ENCODE data around the gene PSMA4. TPM values are rescaled to one million over a fixed set of nuclear protein-coding genes. Genes with fewer than 3 reads are reported as not detected.

PSMA4 gene
- total RNA-seq, 1 experiment from 2014 or later = 230 TPM

- H3K9me3 ChIP-seq (ENCODE audit: insufficient read depth, low read depth) = no peaks in the 10 kb centered on the region
- no peak for DNase-seq
- no peaks in the 10 kb centered on the region; the same call in 1 of the 2 replicates for H4K20me1 ChIP-seq (ENCODE audit: insufficient read depth)
- no peak overlapping the region for H2AFZ ChIP-seq
- peaks cover 25% of the 10 kb centered on the region; the same call in 1 of the 2 replicates for H3F3A ChIP-seq (ENCODE audit: insufficient read depth, low read depth)
- no peaks in the 10 kb centered on the region for H3K79me2 ChIP-seq (ENCODE audit: low read depth)
- no peaks in the 10 kb centered on the region for H3K9me2 ChIP-seq (ENCODE audit: insufficient read depth)
- no TSS peak for BruUV-seq (replicated peaks)
- no peak overlapping the region for H3K4me3 ChIP-seq
- ChIA-PET CTCF (no interaction called here), POLR2A (ENCODE audit: unreplicated experiment) (interaction anchor here (0.6 kb wide), 1 partner anchor 16 kb away, joined by 4 read pairs; no protein-coding TSS in a partner anchor)
- intact Hi-C loops (cut with micrococcal nuclease; ENCODE audit: unreplicated experiment) = no loop called here
- no peak overlapping the region for H3K27ac ChIP-seq
- no peak overlapping the region for H3K4me2 ChIP-seq
- H3K36me3 ChIP-seq (ENCODE audit: low read depth) = peaks cover 30% of the 10 kb centered on the region
- H3K4me1 ChIP-seq (replicated peaks; ENCODE audit: insufficient read depth) = no peaks in the 10 kb centered on the region
- TF ChIP-seq CTCF (conservative IDR thresholded peaks at IDR 0.05) = no peak
- TF ChIP-seq EZH2 (IDR thresholded peaks at IDR 0.05; ENCODE audit: low read depth) = no peak
- H3K27me3 ChIP-seq (ENCODE audit: insufficient read depth, low read depth) = no peaks in the 10 kb centered on the region
Measured at GRCh38 chr15:78550194-78550593, 9.9 kb downstream of the PSMA4 start.

- no peak overlapping the region for H2AFZ ChIP-seq
- POLR2A ChIA-PET (ENCODE audit: unreplicated experiment) = no interaction called here
Measured at GRCh38 chr15:78550815-78551214, 10.6 kb downstream of the PSMA4 start.

GRCh38 chr15:78551902-78552301 is 11.7 kb downstream of the PSMA4 start:
- BruUV-seq (replicated peaks) = no TSS peak
- Histone ChIP-seq H3K27ac (no peak overlapping the region), H3K27me3 (ENCODE audit: insufficient read depth, low read depth) (no peaks in the 10 kb centered on the region), H3K79me2 (ENCODE audit: low read depth) (no peaks in the 10 kb centered on the region), H3K4me1 (replicated peaks; ENCODE audit: insufficient read depth) (no peaks in the 10 kb centered on the region), H3K9me3 (ENCODE audit: insufficient read depth, low read depth) (no peaks in the 10 kb centered on the region), H3F3A (ENCODE audit: insufficient read depth, low read depth) (peaks cover 25% of the 10 kb centered on the region; the same call in 1 of the 2 replicates), H3K9me2 (ENCODE audit: insufficient read depth) (no peaks in the 10 kb centered on the region), H3K36me3 (ENCODE audit: low read depth) (peaks cover 26% of the 10 kb centered on the region), H3K4me3 (no peak overlapping the region), H4K20me1 (ENCODE audit: insufficient read depth) (no peaks in the 10 kb centered on the region; the same call in 1 of the 2 replicates), H2AFZ (no peak overlapping the region), H3K4me2 (no peak overlapping the region)
- DNase-seq = no peak
- CTCF ChIA-PET = no interaction called here
- POLR2A ChIA-PET (ENCODE audit: unreplicated experiment) = interaction anchor here (0.7 kb wide), 1 partner anchor 9 kb away, joined by 3 read pairs; no protein-coding TSS in a partner anchor
- no peak for TF ChIP-seq EZH2 (IDR thresholded peaks at IDR 0.05; ENCODE audit: low read depth)
- no peak for TF ChIP-seq CTCF (conservative IDR thresholded peaks at IDR 0.05)
- intact Hi-C loops (cut with micrococcal nuclease; ENCODE audit: unreplicated experiment) = no loop called here

More at GRCh38 chr15:78550815-78551214, 10.6 kb downstream of the PSMA4 start:
- no peaks in the 10 kb centered on the region for H3K9me2 ChIP-seq (ENCODE audit: insufficient read depth)
- BruUV-seq (replicated peaks) = no TSS peak
- H3K36me3 ChIP-seq (ENCODE audit: low read depth) = peaks cover 26% of the 10 kb centered on the region
- H3K4me2 ChIP-seq = no peak overlapping the region
- intact Hi-C loops (cut with micrococcal nuclease; ENCODE audit: unreplicated experiment) = no loop called here
- H3K9me3 ChIP-seq (ENCODE audit: insufficient read depth, low read depth) = no peaks in the 10 kb centered on the region
- H3K27ac ChIP-seq = no peak overlapping the region
- no peaks in the 10 kb centered on the region for H3K27me3 ChIP-seq (ENCODE audit: insufficient read depth, low read depth)
- H3K79me2 ChIP-seq (ENCODE audit: low read depth) = no peaks in the 10 kb centered on the region
- H3K4me1 ChIP-seq (replicated peaks; ENCODE audit: insufficient read depth) = no peaks in the 10 kb centered on the region
- CTCF ChIA-PET = no interaction called here
- DNase-seq = no peak
- H3F3A ChIP-seq (ENCODE audit: insufficient read depth, low read depth) = peaks cover 25% of the 10 kb centered on the region; the same call in 1 of the 2 replicates
- no peak overlapping the region for H3K4me3 ChIP-seq
- H4K20me1 ChIP-seq (ENCODE audit: insufficient read depth) = no peaks in the 10 kb centered on the region; the same call in 1 of the 2 replicates
- TF ChIP-seq EZH2 (IDR thresholded peaks at IDR 0.05; ENCODE audit: low read depth) (no peak), CTCF (conservative IDR thresholded peaks at IDR 0.05) (no peak)

Data from PC-9 (cell line).